Measurements from ENCODE around the gene PARVA.

The PARVA gene

GRCh38 chr11:12376259-12377081 is 901 bp upstream of the PARVA start:
- in situ Hi-C loops (cut with MboI; ENCODE audit: low sequenced_read_pairs) = no loop called here

DNA sequence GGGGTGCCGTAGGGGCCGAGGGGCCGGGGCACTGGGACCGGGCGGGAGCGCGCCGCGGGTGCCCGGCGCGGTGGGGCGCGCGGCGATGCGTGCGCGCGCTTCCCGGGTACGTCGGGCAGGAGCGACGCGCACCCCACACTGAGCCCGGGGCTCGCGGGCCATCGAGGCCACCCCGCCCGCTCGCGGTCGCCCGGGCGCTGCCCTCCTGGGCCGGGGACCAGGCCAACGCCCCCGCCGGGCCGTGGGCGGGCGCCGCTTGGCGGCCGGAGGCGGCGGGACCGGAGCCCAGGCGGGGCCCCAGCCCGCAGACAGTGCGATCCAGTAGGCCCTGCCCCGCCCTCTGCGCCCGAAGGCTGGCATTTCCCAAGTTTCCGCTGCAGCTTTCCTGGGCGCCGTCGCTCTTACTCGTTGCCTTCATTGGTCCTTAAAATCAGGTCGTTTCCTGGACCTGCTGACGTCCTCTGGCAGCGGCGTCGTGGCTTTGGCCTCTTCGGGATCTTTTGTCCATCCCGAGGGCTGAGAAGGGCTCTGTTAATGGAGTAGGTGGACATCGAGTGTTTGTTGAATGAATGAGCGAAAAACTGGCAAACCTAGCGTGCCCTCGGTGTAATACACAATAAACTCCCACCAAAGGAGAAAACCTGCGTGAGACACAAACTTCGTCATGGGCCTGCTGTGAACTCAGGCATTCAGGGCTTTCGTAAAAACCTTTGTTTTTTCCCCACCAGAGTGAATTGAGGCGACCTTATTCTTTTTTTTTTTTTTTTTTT is 638 bp downstream of the PARVA start:
- in situ Hi-C loops (cut with MboI; ENCODE audit: low sequenced_read_pairs) = no loop called here

DNA sequence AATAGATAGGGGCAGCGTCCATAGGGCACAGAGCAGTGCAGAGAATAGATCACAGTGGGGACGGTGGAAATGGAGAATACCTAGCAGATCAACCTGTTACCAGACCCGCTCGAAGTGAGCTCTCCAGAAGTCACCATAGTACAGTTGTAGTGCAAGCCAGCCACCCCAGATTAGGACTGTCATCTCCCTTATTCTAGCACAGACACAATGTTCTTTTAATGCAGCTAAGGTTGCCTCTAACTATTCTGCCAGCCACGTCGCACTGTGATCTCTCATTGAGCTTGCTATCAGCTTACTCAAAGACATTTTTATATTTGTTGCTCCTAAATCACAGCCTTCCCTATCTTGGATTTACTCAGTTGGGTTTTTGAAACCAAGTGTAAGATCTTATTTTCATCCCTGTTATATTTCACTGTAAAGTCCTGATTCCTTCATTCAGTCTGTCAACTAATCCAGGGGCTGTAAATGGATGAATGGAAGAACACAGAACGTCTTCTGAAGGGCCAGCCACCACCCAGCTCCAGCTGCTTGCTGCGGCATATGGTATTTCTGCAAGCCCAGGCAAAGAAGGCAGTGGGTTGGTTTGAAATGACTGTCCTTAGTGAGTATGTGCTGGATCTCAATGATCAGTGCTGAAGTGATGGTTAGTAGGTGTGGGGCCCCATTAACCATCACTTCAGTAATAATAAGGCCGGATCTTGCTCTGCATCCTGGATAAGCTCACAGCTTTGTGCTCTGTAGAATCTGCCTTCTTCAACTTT is 3.4 kb downstream of the PARVA start:
- in situ Hi-C loops (cut with MboI; ENCODE audit: low sequenced_read_pairs) = no loop called here

DNA sequence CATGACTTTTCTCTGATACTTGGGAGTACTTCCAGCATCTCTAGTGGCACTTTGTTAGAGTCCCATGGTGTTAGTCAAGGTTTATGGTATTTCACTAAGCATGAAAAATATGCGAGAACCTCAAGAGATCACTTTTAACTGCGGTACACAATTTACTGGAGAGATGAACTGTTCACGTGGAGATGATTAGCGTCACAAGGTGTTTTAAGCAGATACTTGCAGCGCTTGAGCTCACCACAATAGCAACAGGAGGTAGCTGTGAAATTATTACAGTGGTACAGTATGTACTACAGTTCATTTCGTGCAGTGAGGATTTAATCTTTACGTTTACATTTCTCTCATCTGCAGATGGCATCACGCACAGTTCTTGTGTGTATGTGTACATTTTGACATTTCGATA is 4.5 kb downstream of the PARVA start:
- in situ Hi-C loops (cut with MboI; ENCODE audit: low sequenced_read_pairs) = no loop called here

DNA sequence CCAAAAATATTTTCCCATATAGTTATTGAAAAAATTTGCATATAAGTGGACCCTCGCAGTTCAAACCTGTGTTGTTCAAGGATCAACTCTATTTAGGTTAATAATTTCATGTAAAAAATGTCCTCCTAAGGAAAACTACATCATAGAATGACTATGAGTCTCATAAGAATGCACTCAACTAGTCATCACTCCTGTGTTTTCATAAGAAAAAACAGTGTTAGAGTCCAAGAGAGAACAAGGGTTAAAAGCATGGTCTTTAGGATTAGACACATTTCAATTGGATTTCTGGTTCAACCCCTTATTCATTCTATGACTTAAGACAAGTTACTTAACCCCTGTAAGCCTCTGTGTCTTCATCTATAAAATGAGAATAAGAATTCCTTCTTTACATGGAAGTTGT is 5.1 kb downstream of the PARVA start:
- in situ Hi-C loops (cut with MboI; ENCODE audit: low sequenced_read_pairs) = no loop called here

DNA sequence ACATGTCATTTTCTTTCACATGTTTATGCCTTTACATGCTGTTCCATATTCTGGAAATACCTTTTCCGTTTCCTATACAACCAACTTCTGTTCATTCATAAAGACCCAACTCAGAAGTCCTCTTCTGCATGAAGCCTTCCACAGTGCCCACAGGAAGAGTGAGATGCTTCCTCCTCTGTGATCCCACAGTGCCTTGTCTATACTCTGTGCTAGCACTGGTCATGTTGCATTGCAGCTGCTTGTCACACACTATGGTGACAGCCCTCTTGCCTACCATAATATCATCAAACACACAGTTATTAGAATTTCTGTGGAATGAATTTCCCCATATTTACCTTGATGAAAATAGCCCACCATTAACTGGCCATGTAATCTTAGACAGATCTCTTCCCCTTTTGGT is 8.9 kb downstream of the PARVA start:
- in situ Hi-C loops (cut with MboI; ENCODE audit: low sequenced_read_pairs) = no loop called here

DNA sequence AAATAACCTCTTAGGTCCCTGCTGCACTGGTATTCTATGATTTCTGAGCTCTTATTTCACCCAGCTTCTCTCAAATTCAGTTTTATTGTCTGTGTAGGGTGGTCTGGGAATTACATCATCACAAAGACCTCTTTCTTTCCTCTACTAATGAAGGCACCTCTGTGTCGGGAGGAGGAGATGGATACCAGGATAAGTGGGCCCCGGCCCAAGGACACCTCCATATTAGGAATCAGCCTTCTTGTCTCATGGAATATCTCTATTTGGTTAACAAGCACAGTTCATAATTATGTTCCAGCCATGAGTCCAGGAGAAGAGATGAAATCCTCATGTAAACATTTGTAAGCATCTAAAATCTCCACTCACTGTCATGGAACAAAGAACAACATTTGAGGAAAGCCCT is 9.4 kb downstream of the PARVA start:
- in situ Hi-C loops (cut with MboI; ENCODE audit: low sequenced_read_pairs) = no loop called here

GRCh38 chr11:12388173-12388572 is 10.8 kb downstream of the PARVA start:
- in situ Hi-C loops (cut with MboI; ENCODE audit: low sequenced_read_pairs) = no loop called here

- in situ Hi-C loops (cut with MboI; ENCODE audit: low sequenced_read_pairs) = no loop called here
Measured at GRCh38 chr11:12388939-12389670, 11.7 kb downstream of the PARVA start.

GRCh38 chr11:12389676-12390657 is 12.6 kb downstream of the PARVA start:
- in situ Hi-C loops (cut with MboI; ENCODE audit: low sequenced_read_pairs) = no loop called here

- in situ Hi-C loops (cut with MboI; ENCODE audit: low sequenced_read_pairs) = no loop called here
Measured at GRCh38 chr11:12390687-12391110, 13.3 kb downstream of the PARVA start.

- in situ Hi-C loops (cut with MboI; ENCODE audit: low sequenced_read_pairs) = no loop called here
Measured at GRCh38 chr11:12392672-12393071, 15.3 kb downstream of the PARVA start.

DNA sequence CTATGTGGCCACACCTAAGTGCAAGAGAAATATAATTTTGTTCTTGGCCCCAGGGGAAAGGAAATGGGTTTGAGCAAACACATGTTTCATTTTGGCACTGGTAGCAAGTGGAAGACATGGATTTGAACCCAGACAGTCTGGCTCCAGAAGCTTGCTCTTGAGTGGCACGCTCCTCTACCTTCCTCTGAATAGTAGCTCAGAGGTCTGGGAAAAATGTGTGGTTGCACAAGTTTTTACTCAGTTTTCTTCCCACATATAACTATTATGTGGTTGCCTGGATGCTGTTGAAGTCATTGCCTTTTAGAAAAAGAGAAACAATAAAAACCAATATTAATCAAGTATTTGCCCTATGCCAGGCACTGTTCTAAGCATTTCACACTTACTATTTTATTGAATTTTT is 16.3 kb downstream of the PARVA start:
- in situ Hi-C loops (cut with MboI; ENCODE audit: low sequenced_read_pairs) = no loop called here

DNA sequence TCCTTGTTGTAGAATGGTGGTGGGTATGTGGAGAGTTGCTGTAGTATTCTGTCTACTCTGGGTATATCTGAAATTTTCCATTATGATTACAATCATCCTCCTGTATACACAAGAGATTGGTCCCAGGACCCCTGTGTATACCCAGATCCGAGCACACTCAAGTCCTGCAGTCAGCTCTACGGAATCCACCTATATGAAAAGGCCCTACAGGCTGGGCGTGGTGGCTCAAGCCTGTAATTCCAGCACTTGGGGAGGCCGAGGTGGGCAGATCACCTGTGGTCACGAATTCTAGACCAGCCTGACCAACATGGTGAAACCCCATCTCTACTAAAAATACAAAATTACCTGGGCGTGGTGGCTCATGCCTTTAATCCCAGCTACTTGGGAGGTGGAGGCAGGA is 17.2 kb downstream of the PARVA start:
- in situ Hi-C loops (cut with MboI; ENCODE audit: low sequenced_read_pairs) = no loop called here

DNA sequence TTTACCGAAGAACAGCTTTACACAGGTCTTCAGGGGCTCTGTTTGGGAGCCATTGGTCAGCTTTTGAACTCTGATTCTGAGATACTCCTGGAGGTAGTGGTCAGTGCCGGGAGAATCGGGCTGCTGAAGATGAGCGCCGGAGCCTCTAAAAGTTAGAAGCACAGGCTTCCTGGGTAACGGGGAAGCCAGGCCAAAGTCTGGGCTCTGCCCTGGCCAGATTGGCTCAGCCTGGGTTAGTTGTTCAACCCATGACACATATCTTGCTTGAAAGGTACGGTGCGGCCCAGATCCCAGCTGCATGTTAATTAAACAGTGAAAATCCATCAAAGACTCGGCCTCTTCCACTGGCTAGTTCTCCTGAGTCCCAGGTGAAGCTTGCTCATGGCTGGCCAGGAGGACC is 18.0 kb downstream of the PARVA start:
- in situ Hi-C loops (cut with MboI; ENCODE audit: low sequenced_read_pairs) = no loop called here

- in situ Hi-C loops (cut with MboI; ENCODE audit: low sequenced_read_pairs) = no loop called here
Measured at GRCh38 chr11:12397931-12398334, 20.6 kb downstream of the PARVA start.

- in situ Hi-C loops (cut with MboI; ENCODE audit: low sequenced_read_pairs) = no loop called here
Measured at GRCh38 chr11:12399355-12399754, 22.0 kb downstream of the PARVA start.

DNA sequence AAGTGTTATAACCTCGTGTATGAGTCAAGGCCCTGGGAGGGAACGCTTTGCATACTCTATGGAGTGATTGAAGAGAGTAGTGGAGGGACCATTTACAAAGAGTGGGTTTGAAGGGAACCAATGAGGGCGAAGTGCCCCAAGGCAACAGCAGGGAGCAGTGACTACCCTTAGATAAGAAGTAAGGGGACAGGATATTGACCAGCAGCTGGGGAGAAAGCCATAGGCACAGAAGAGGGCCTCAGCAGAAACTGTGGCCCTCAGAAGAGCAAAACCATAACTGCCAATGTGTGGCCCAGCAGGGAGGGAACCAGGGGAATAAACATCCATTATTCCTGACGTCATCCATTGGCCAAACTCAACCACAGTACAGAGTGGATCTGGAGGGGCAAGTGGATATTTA is 24.7 kb downstream of the PARVA start:
- in situ Hi-C loops (cut with MboI; ENCODE audit: low sequenced_read_pairs) = no loop called here

DNA sequence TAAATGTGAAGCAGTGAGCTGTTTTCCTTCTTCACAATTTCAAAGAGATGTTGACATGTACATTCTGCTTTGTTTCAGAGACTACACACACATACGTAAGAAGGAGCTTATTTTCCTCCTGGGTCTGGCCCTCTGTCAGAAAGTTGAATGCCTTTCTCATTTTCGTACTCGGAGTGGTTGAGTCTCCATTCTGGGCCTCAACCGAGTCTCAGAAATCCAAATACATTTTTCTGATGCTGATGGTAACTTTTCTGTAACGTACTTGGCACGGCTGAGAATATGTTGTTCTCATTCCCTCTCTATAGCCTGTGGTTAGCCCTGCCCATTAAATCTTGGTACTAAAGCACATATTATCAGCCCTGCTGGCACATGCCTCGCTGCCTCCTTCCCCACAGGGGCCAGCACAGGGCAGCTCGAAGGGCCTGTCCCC is 25.3 kb downstream of the PARVA start:
- in situ Hi-C loops (cut with MboI; ENCODE audit: low sequenced_read_pairs) = no loop called here

Measured in hTERT RPE-1 (cell line).